PC-3 (cell line): Measurements from ENCODE around the gene DEPDC1B.

Experiments used
- EZH2 ChIP-seq: fragments of 300-600 bp; sonication (generic); IDR thresholded peaks from one replicate; pipeline ENCODE4 v1.6.1; 2017; ENCODE audit warnings: antibody characterized with exemption, mild to moderate bottlenecking, low read length; ENCODE audit not compliant: unreplicated experiment
- TF ChIP-seq, protein P1 (sequence below): fragments of 300-600 bp; sonication (generic); conservative IDR thresholded peaks from 2 replicates; pipeline ENCODE4 v1.5.1; 2017; ENCODE audit warnings: antibody characterized with exemption, low read depth, mild to moderate bottlenecking, low read length

DNA sequence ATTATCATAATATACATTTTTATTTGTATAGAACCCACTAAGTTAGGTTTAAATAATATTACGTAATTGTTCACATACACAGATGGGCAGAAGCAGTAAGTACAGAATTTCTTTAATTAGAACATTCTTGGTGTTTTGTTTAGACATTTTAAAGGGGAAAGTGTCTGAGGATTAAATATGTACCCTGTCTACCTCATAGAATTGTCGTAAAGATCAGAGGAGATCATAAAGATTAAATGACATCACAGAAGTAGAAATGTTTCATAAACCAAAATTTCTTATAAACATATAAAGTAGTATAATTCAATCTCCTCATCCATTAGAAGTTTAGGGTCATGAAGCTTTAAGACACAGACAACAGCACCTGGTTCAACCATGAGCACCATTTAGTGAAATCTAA lies 20.1 kb downstream of the DEPDC1B start:
- TF ChIP-seq, protein P1, sequence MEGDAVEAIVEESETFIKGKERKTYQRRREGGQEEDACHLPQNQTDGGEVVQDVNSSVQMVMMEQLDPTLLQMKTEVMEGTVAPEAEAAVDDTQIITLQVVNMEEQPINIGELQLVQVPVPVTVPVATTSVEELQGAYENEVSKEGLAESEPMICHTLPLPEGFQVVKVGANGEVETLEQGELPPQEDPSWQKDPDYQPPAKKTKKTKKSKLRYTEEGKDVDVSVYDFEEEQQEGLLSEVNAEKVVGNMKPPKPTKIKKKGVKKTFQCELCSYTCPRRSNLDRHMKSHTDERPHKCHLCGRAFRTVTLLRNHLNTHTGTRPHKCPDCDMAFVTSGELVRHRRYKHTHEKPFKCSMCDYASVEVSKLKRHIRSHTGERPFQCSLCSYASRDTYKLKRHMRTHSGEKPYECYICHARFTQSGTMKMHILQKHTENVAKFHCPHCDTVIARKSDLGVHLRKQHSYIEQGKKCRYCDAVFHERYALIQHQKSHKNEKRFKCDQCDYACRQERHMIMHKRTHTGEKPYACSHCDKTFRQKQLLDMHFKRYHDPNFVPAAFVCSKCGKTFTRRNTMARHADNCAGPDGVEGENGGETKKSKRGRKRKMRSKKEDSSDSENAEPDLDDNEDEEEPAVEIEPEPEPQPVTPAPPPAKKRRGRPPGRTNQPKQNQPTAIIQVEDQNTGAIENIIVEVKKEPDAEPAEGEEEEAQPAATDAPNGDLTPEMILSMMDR = no peak
- no peak for TF ChIP-seq EZH2
